ENCODE measurements around the gene KCTD5.

Gene KCTD5

GRCh38 chr16:2698103-2698870, 16.0 kb downstream of the KCTD5 start:
- DNase-seq = no peak

GRCh38 chr16:2698965-2699750, 16.8 kb downstream of the KCTD5 start:
- DNase-seq = no peak

DNA sequence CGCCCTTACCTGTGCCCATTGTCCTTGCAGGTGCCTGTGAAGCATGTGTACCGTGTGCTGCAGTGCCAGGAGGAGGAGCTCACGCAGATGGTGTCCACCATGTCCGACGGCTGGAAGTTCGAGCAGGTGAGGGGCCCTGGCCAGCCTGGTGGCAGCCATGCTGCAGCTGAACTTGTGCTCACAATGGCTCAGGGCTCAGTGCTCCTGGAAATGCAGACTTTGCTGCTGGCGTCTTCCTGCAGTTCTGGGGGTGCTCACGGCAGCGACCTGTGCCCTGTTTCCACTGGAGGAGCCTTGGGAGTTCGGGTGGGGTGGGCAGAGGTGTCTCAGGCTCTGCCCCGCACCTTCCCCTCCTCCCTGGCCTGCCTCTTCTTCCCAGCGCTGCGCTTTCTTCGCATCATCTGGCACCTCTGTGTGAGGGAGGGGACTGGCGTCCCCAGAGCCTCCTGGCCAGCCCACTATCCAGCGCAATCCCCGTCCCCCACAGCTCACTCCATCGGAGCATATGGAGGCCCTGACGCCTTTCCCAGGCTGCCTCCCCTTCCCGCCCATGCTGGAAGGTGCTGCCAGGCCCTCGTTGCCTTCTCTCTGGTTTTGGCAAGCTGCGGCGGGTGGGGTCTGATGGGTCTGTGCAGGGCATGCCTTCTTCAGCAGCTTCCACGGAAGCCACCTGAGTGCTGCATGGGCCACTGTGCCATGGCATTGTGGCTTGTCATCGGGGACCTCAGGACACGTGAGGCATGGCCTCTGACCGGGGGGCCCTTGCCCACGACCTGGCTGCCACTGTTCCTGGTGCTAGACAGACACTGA, 17.7 kb downstream of the KCTD5 start:
- no peak for DNase-seq

DNA sequence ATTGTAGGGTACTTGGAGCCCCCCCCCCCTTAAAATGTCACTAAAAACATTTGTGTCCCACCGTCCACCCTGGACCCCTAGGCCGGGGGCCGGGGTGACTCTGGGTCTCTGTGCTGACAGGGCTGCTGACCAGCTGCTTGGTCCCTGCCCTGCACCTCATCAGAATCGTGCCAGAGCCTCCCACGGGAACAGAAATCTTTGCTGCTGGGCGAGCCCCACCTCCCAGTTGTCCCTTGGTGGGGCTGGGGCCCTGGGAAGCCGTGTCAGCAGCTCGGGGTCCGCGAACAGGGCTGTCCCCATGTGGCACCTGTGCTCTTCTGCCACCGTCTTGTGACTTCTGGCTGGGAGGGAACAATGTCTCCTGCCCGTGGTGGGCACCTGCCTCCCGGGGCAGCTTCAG, 18.5 kb downstream of the KCTD5 start:
- DNase-seq = no peak

GRCh38 chr16:2701272-2701671, 18.9 kb downstream of the KCTD5 start:
- DNase-seq = no peak

DNA sequence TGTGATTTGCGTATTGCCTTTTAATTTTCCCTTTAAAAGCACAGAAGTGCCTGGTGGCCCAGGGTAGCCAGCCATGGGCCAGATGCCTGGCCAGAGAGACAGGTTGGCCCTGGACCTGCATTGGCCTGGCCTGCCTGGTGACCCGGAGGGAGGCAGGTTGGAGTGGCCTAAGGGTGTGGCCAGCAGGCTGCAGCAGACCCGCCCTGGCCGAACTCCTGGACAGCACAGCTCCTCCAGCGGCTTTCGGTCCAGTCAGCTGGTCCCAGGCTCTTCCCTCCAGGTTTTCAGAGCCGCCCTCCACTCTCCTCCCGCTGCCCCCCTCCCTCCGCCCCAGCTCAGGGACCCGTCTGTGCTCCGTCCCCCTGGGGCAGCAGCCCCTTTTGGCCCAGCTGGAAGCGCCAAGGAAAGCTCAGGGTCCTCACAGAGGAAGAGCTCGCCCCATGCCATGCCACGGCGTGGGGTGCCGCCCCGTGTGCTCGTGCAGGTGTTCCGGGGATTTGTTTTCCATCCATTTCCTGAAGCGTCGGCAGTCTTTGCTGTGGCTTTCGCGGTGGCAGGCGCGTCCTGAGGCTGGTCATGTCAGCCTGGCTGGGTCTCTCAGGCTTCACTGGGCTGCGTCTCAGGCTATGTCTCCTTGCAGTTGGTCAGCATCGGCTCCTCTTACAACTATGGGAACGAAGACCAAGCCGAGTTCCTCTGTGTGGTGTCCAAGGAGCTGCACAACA, 19.6 kb downstream of the KCTD5 start:
- DNase-seq = no peak

GRCh38 chr16:2702438-2702825, 20.1 kb downstream of the KCTD5 start:
- DNase-seq = no peak

GRCh38 chr16:2702871-2703745, 20.8 kb downstream of the KCTD5 start:
- DNase-seq = no peak

GRCh38 chr16:2704166-2704982, 22.1 kb downstream of the KCTD5 start:
- no peak for DNase-seq

DNA sequence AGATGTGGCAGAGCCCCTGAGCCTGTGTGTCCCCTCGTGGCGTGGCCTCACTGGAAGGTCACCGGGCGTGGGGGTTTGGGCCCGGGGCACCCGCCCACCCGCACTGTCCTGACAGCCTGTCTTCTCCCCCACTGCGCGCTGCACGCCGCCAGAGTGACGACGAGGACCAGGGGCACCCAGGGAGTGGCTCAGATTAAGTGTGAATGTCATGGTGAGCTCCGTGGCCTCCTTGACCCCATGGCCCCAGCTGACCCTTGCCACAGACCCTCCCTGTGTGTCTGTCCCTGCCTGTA, 22.6 kb downstream of the KCTD5 start:
- DNase-seq = no peak

- DNase-seq = no peak
Measured at GRCh38 chr16:2705351-2705750, 23.0 kb downstream of the KCTD5 start.

DNA sequence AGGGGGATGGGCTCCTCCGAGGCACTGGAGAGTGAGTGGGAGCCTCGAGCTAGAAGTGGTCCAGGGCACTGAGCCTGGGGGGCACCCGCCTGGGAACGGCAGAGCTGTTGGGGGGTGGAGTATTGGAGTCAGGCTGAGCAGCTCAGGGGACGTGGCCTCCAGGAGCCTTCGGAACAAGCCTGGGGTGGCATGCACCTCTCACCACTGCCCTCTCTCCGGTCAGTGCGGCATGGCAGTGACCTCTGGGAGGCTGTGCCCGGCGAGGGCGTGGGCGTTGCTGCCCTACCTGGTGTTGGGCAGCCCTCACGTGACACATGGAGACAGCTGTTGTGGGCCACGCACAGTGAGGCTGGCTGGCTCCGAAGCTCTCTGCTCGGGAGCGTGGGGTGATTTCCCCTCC, 23.8 kb downstream of the KCTD5 start:
- DNase-seq = no peak

GRCh38 chr16:2706611-2707311, 24.4 kb downstream of the KCTD5 start:
- no peak for DNase-seq

DNA sequence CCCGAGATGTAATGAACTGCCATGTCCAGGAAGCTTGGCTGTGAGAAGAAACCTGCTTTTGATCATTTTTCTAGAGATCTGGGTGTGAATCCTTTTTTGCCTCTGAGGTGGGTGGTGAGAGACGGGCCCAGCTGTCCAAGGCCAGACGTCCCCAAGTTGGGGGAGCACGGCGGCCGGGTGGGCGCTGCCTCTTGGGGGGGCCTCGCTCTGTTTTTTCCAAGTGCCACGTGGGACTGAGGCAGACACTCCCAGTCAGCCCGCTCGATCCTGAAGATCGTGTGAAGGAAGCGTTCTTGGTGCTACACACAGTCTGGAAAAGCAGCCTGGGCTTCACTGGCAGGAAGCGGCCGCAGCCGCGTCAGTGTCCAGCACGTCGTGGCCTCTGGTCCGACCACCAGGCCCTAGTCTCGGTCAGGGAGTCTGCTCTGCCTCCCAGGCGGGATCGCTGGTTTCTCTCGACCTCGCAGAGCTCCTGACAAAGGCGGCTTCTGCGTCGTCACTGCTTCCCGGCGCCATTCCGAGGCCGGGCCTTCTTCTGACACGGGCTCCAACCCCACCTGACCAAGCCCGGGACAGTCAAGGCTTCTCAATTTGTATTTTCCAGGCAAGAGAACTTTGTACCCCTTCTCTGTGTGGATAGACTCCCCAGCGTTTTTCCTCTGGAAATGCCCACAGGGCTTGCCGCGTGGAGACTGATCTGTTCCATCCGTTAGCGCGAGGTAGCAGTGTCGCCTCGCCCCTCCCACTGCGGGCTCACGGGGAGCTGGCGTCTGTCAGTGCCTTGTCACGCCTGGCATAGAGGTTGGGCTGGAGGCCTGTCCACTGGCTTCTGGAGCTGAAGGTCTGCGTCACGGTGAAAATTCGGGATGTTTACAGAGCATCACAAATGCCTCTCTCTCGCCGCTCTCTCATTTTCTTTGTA, 25.3 kb downstream of the KCTD5 start:
- DNase-seq = no peak

- no peak for DNase-seq
Measured at GRCh38 chr16:2708290-2708639, 25.9 kb downstream of the KCTD5 start.

DNA sequence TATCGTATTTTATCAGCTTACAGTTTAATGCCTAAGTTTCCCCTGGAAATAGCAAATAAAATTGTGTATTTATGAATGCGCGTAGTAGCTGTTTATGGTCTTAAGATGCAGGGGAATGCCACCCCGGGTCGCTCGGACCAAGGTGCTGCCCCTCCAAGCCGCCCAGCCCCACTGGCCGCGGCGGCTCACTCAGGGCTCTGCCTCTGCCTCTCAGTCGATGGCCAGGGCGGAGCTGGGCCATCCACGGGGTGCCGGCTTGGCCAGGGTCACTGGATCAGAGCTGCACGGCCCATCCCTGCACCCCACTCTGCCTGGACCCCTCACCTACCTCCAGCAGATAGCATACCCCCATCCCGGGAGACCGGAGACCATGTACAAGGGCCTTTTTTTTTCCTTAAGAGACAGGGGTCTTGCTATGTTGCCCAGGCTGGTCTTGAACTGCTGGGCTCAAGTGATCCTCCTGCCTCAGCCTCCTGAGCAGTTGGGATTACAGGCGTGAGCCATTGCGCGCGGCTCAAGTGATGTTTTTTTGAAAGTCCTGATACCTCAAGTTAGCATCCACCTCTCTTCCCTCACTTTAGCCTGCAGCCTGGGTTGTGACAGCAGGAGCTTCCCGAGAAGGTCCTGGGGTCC, 26.7 kb downstream of the KCTD5 start:
- no peak for DNase-seq

DNA sequence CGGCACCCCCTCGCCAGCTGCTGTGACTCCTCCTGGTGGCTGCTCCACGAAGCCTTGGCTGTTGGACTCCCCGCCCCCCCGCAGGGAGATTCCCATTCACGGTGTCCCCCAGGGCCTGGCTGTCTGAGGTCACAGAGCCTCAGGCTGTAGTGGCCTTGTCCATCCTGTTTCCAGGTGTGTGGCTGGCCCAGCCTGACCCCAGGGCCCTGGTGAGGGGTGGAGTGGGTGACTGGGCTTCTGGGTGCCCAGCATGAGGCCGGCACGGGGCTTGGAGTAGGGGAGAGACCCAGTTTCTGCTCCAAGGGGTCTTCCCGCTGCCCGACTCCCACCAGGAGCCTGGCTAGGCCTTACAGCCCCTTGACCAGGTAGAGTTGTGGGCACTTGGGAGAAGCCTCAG, 27.3 kb downstream of the KCTD5 start:
- no peak for DNase-seq

DNA sequence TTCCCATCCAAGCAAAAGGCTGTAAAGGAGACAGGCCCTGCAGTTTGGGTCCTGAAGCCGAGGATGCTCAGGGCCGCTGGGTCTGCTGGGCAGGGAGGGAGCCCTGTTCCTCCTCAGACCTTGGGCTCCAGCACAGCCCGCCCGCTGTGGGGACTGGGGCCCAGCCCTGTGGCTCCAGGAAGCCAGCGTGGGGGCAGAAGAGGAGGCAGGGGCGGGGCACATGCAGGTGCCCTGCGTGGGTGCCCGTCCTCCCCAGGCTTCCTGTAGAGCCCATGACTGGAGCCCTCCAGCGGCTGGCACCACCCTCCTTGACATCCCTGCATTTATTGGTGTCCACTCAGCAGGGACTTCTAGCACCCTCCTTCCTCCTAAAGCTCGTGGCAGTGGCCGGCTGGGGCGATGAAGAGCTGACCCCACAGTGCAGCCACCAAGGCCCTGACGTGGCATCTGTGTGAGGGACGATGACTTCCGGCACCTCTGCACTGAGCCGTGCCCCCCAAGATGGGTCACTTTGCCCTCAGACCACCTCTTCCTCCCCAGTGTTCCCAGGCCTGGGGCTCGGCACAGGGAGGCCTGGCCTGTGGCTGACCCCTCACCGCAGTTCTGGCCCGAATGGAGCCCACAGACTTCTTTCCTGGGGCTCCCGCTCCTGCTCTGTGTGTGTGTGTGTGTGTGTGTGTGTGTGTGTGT, 27.8 kb downstream of the KCTD5 start:
- no peak for DNase-seq
